ENCODE results near the gene MEIS3.

DNA sequence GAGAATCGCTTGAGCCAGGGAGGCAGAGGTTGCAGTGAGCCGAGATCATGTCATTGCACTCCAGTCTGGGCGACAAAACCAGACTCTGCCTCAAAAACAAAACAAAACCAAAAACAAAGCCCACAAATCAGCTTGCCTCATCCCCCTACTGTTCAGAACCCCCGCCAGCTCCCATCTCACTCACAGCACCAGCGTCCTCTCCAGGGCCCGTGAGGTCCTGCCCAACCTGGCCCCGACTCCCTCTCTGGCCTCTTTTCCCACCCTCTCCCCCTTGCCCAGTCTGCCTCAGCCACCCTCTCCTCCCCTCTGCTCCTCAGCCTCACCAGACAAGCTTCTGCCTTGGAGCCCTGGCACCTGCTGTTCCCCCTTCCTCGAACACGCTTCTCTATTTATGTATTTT, 48.6 kb upstream of the MEIS3 start:
- TF ChIP-seq CTCF (IDR thresholded peaks at IDR 0.05) = no peak
- TF ChIP-seq EZH2phosphoT487 (IDR thresholded peaks at IDR 0.05) = no peak

All from neural progenitor cell (in vitro differentiated cells).